DOHH2 (cell line): ENCODE data around the gene IGF2.

ENCODE experiments used
- H3F3A ChIP-seq: fragments of 200-600 bp; sonication (generic), shearing (Covaris generic); 2 replicates; pipeline ENCODE4 v1.6.0; 2016; ENCODE audit warnings: antibody characterized with exemption, mild to moderate bottlenecking; ENCODE audit not compliant: control insufficient read depth, insufficient read depth
- H3K27ac ChIP-seq: fragments of 200-600 bp; sonication (generic); 2 replicates; pipeline ENCODE4 v1.5.1; 2014; ENCODE audit warnings: low read depth, mild to moderate bottlenecking, low read length, moderate library complexity
- H3K27me3 ChIP-seq: fragments of 200-600 bp; sonication (generic); 2 replicates; pipeline ENCODE4 v1.6.1; 2014; ENCODE audit warnings: mild to moderate bottlenecking, low read length, mixed read lengths; ENCODE audit not compliant: control insufficient read depth
- H3K36me3 ChIP-seq: fragments of 200-600 bp; sonication (generic); 2 replicates; pipeline ENCODE4 v1.6.1; 2014; ENCODE audit warnings: mild to moderate bottlenecking, low read length, moderate library complexity, mixed read lengths; ENCODE audit not compliant: control insufficient read depth
- H3K4me1 ChIP-seq: fragments of 200-600 bp; sonication (generic); 2 replicates; pipeline ENCODE4 v1.6.1; 2014; ENCODE audit warnings: mild to moderate bottlenecking, low read length, mixed read lengths; ENCODE audit not compliant: control insufficient read depth
- H3K4me2 ChIP-seq: fragments of 200-600 bp; sonication (generic); 2 replicates; pipeline ENCODE4 v1.6.0; 2014; ENCODE audit warnings: mild to moderate bottlenecking, low read length, moderate library complexity
- H3K4me3 ChIP-seq: fragments of 200-600 bp; sonication (generic); 2 replicates; pipeline ENCODE4 v1.5.1; 2014; ENCODE audit warnings: mild to moderate bottlenecking, low read length, mixed read lengths
- H3K79me2 ChIP-seq: fragments of 200-600 bp; sonication (generic); 2 replicates; pipeline ENCODE4 v1.6.1; 2014; ENCODE audit warnings: mild to moderate bottlenecking, low read length, mixed read lengths; ENCODE audit not compliant: control insufficient read depth
- H3K9me2 ChIP-seq: fragments of 200-600 bp; sonication (generic); replicated peaks from 2 replicates; pipeline ENCODE4 v1.6.1; 2014; ENCODE audit warnings: mild to moderate bottlenecking, low read length, mixed read lengths; ENCODE audit not compliant: control insufficient read depth
- H3K9me3 ChIP-seq: fragments of 200-600 bp; sonication (generic); 2 replicates; pipeline ENCODE4 v1.6.1; 2014; ENCODE audit warnings: antibody characterized with exemption, low read length, mixed read lengths; ENCODE audit not compliant: control insufficient read depth, insufficient read depth
- H4K20me1 ChIP-seq: fragments of 200-600 bp; sonication (generic); 2 replicates; pipeline ENCODE4 v1.6.0; 2014; ENCODE audit warnings: low read depth, mild to moderate bottlenecking, antibody characterized with exemption, low read length, moderate library complexity; ENCODE audit not compliant: control insufficient read depth, insufficient read depth
- EZH2phosphoT487 ChIP-seq: fragments of 200-600 bp; sonication (generic); IDR thresholded peaks from 2 replicates; pipeline ENCODE4 v1.6.1; 2017; ENCODE audit warnings: borderline replicate concordance, mild to moderate bottlenecking, antibody characterized with exemption, low read length, moderate library complexity, mixed read lengths
- TF ChIP-seq, protein P1 (sequence below): fragments of 200-600 bp; sonication (generic); IDR thresholded peaks from one replicate; pipeline ENCODE4 v1.5.1; 2014; ENCODE audit warnings: antibody characterized with exemption, mild to moderate bottlenecking, low read depth, low read length; ENCODE audit not compliant: poor library complexity, severe bottlenecking

IGF2 gene

DNA sequence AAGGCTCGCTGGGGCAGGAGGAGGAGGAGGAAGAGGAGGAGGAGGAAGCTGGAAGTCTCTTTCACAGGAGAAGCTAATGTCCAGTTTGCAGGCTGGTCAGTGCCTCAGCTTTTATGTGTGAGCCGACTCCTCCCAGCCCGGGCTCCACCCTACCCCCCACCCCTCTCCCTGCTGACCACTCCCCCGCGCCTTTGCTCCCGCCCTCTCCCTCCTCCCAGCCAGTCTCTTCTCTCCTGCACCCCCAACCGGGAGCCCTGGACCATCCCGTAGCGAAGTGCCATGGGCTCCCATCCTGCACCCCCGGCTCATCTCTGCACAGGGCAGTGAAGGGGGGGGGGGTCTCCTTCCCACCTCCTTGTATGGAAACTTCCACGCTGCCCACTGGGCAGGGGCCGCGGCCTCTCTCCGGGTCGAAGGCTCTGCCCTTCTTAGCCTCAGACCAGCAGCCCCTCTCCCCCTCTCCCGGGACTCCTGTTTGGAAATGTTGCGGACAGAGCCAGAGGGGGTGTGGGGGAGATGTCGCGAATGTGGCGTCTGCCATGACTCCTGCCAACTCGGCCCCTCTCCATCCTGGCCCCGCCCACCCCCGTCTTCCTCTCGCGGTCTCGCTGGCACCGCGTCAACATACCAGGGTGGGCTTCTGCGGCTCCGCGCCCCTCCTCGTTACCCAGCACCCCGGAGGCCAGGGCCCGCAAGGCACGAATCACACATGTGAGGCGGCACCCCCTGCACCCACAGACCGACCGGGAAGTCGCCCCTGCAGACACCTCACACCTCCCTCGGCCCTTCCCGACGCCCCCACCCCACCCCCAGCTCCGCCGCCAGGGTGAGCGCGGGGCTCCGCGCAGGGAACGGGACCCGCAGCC is 1.8 kb downstream of the IGF2 start:
- Histone ChIP-seq H3K36me3 (no peaks in the 10 kb centered on the region), H3K4me3 (no peak overlapping the region), H3K27ac (no peak overlapping the region), H3K27me3 (peaks cover 2% of the 10 kb centered on the region), H3K79me2 (no peaks in the 10 kb centered on the region), H4K20me1 (no peaks in the 10 kb centered on the region), H3K9me2 (no peaks in the 10 kb centered on the region), H3F3A (no peaks in the 10 kb centered on the region), H3K4me1 (no peaks in the 10 kb centered on the region), H3K9me3 (no peaks in the 10 kb centered on the region), H3K4me2 (no peak overlapping the region)
- TF ChIP-seq EZH2phosphoT487 = no peak

DNA sequence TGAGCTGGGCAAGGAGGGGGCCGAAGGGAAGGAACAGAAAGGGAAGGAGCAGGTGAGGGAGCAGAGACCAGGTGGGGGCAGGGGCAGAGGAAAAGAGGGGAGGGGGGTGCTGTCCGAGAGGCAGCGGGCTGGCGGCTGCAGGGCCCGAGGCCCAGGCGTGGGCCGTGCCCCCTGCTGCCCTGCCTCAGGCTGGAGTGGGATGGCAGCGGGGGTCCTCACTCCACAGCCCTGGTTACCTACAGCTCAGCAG is 2.3 kb downstream of the IGF2 start:
- no peaks in the 10 kb centered on the region for H4K20me1 ChIP-seq
- no peaks in the 10 kb centered on the region for H3K9me2 ChIP-seq
- H3K79me2 ChIP-seq = no peaks in the 10 kb centered on the region
- H3K9me3 ChIP-seq = no peaks in the 10 kb centered on the region
- TF ChIP-seq, protein P1, sequence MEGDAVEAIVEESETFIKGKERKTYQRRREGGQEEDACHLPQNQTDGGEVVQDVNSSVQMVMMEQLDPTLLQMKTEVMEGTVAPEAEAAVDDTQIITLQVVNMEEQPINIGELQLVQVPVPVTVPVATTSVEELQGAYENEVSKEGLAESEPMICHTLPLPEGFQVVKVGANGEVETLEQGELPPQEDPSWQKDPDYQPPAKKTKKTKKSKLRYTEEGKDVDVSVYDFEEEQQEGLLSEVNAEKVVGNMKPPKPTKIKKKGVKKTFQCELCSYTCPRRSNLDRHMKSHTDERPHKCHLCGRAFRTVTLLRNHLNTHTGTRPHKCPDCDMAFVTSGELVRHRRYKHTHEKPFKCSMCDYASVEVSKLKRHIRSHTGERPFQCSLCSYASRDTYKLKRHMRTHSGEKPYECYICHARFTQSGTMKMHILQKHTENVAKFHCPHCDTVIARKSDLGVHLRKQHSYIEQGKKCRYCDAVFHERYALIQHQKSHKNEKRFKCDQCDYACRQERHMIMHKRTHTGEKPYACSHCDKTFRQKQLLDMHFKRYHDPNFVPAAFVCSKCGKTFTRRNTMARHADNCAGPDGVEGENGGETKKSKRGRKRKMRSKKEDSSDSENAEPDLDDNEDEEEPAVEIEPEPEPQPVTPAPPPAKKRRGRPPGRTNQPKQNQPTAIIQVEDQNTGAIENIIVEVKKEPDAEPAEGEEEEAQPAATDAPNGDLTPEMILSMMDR = no peak
- TF ChIP-seq EZH2phosphoT487 = no peak
- H3F3A ChIP-seq = no peaks in the 10 kb centered on the region
- no peak overlapping the region for H3K4me2 ChIP-seq
- no peak overlapping the region for H3K4me3 ChIP-seq
- H3K27ac ChIP-seq = no peak overlapping the region
- H3K4me1 ChIP-seq = no peaks in the 10 kb centered on the region
- H3K36me3 ChIP-seq = no peaks in the 10 kb centered on the region
- H3K27me3 ChIP-seq = no peaks in the 10 kb centered on the region; the same call in 1 of the 2 replicates

DNA sequence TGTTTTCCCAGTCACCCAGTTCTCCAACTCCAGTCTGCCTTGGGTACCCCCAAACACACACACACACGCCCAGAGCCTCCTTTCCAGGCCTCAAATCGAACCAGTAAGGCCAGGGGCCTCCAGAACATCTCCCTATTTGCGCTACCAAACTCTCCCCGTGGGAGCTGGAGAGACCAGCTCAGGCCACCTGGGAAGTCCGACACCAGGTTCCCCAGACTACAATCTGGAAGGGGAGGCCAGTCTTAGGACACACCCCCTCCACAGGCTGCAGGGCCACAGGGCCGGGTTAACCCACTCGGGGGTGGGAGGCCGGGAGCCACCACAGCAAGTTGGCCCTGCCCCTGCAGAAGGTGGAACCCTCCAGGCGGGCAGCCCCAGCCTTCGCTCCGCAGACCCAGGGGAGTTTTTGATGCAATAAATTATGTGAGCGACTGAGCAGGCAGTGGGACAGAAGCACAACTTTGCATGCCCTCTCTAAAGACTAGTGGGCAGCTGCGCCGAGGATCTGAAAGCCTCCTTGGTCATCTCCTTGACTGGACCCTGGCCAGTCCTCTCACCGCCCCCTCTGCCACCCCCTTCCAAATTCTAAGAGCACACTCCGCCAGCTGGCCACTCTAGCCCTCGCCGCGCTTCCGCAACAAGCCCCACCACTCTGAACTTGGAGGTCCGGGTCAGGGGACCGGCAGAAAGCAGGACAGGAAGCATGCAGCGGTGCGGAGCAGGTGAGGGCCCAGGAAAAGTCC is 2.8 kb downstream of the IGF2 start:
- TF ChIP-seq, protein P1 = no peak
- no peak for TF ChIP-seq EZH2phosphoT487
- Histone ChIP-seq H3K4me3 (no peak overlapping the region), H3K36me3 (no peaks in the 10 kb centered on the region), H3K9me3 (no peaks in the 10 kb centered on the region), H3F3A (no peaks in the 10 kb centered on the region), H3K4me1 (no peaks in the 10 kb centered on the region), H3K9me2 (no peaks in the 10 kb centered on the region), H3K79me2 (no peaks in the 10 kb centered on the region), H4K20me1 (no peaks in the 10 kb centered on the region), H3K27ac (no peak overlapping the region), H3K4me2 (no peak overlapping the region), H3K27me3 (no peaks in the 10 kb centered on the region)

DNA sequence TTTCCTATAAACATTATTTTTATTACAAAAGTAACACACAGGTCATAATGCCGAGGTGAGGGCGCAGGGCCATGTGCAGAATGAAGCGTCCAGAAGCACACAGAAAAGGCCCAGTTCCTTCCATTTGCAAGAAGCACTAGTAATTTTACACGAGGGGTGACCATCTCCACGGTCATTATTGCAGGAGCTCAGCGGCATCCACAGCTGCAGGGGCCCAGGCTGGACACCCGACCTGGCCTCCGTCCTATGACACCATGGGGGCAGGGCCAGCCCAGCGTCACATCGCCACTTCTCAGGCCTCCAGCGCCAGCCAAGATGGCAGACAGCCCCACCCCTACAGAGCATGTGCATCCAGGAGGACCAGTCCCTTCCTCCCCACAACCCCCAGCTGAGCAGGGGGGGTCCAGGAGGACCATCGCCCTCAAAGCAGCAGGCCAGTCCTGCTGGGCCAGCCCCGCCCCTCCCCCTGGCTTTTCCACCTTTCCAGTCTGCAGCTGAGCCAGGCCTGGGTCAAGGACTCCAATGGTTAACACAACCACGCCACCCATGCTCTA is 3.5 kb downstream of the IGF2 start:
- H3K9me3 ChIP-seq = no peaks in the 10 kb centered on the region
- H3K9me2 ChIP-seq = no peaks in the 10 kb centered on the region
- no peaks in the 10 kb centered on the region for H3K36me3 ChIP-seq
- H3K4me2 ChIP-seq = no peak overlapping the region
- H3K79me2 ChIP-seq = no peaks in the 10 kb centered on the region
- no peaks in the 10 kb centered on the region for H4K20me1 ChIP-seq
- no peak overlapping the region for H3K4me3 ChIP-seq
- no peaks in the 10 kb centered on the region for H3K27me3 ChIP-seq
- TF ChIP-seq EZH2phosphoT487 = no peak
- TF ChIP-seq, protein P1 = no peak
- no peaks in the 10 kb centered on the region for H3F3A ChIP-seq
- H3K4me1 ChIP-seq = no peaks in the 10 kb centered on the region
- no peak overlapping the region for H3K27ac ChIP-seq
